ENCODE measurements around the gene CHRNA3.

GRCh38 chr15:78564743-78565096, 56.1 kb downstream of the CHRNA3 start:
- no peak for TF ChIP-seq CTCF (IDR thresholded peaks at IDR 0.05; ENCODE audit: poor library complexity)
- no peak for TF ChIP-seq EZH2phosphoT487 (IDR thresholded peaks at IDR 0.05; ENCODE audit: low read depth, severe bottlenecking, unreplicated experiment)
- no peak for TF ChIP-seq EZH2 (IDR thresholded peaks at IDR 0.05; ENCODE audit: borderline replicate concordance)
